ENCODE results near the gene PCDHA1.

The PCDHA1 gene

DNA sequence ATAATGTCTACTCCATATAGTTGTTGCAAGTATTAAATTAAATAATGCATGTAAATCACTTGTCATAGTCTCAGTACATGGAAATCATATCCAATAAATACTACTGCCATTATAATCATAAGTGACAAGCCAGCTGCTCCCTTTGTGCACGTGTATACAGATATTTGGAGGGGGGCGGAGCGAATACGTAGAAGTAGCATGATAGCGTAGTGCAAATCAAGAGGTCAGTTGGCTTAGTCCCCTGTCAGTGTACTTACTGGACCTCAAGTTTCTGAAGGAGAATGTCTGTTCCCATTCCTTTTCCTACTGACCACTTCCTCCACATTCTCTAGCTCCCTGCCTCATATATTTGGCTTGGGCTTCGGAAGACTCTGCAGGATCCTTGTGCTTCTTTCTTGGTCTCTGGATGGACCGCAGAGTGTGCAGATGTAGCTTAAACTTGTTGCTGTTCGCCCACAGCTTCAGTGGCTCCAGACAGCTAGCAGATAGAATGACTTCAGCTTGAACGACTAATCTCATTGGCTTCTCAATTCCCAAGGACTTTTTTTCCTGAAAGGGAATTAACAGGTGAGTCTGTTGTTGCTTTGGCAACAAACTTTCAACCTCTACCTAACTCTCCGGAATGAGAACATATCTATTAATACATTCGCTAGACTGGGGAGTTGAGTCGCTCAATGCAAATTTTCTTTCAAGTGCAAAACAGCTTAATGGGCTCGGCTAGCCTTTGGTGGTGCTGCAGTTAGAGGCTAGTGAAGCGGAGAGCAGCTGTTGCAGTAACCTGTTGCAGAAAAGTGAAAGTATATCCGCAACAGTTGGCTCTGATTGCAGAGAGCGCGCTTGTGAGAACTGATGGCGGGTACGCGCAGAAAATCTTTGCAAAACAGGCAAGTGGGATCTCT, 264.9 kb downstream of the PCDHA1 start, which contains the start of gene PCDHB1:
TSS of gene PCDHB1 (plus strand) at position 753 of the 899 bp plus-strand sequence. CDS start at position 850, 97 bp downstream.
- Histone ChIP-seq H3K4me3 (ENCODE audit: low read length) (peak within 1 kb of the TSS; percentile 72), H3K27me3 (ENCODE audit: insufficient read depth, low read length) (peaks cover 2% of the 10 kb centered on the region)

DNA sequence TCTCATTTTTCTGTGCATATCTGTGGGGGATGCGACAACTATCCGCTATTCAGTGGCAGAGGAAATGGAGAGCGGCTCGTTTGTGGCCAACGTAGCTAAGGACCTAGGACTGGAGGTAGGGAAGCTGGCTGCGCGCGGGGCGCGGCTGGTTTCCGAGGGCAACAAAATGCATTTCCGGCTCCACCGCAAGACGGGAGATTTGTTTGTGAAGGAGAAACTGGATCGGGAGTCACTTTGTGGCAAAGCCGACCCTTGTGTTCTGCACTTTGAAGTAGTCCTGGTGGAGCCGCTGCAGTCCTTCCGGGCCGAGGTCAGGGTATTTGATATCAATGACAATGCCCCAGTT, 265.6 kb downstream of the PCDHA1 start:
- Histone ChIP-seq H3K4me1 (ENCODE audit: insufficient read depth, low read length) (peaks cover 9% of the 10 kb centered on the region), H3K27me3 (ENCODE audit: insufficient read depth, low read length) (peaks cover 2% of the 10 kb centered on the region), H3K4me3 (ENCODE audit: low read length) (peak overlapping the region; percentile 72), H3K36me3 (ENCODE audit: insufficient read depth, low read length) (no peaks in the 10 kb centered on the region), H3K9me3 (ENCODE audit: low read length) (no peaks in the 10 kb centered on the region), H2AFZ (ENCODE audit: low read depth, low read length) (peak overlapping the region; percentile 96)

More for the DNA sequence above, 264.9 kb downstream of the PCDHA1 start, which contains the start of gene PCDHB1:
- Histone ChIP-seq H3K9me3 (ENCODE audit: low read length) (no peaks in the 10 kb centered on the region), H3K36me3 (ENCODE audit: insufficient read depth, low read length) (no peaks in the 10 kb centered on the region), H3K4me1 (ENCODE audit: insufficient read depth, low read length) (peaks cover 9% of the 10 kb centered on the region), H2AFZ (ENCODE audit: low read depth, low read length) (peak within 1 kb of the TSS; percentile 96)

Data from neuron (in vitro differentiated cells).